Stomach smooth muscle (tissue), 2 donors: ENCODE data around the gene NINL.

Experiments
- H3K27ac ChIP-seq: one replicate; pipeline ENCODE4 v1.7.0; 2013; ENCODE audit warnings: mild to moderate bottlenecking, low read length, inconsistent platforms
- H3K27me3 ChIP-seq, 2 donors: one replicate each; pipeline ENCODE4 v1.7.0; 2013; ENCODE audit warnings: low read length in 2 of 2; ENCODE audit not compliant: insufficient read depth in 2 of 2, control insufficient read depth in 1 of 2
- H3K36me3 ChIP-seq, 2 donors: one replicate each; pipeline ENCODE4 v1.7.0; 2013; ENCODE audit warnings: low read length in 2 of 2; ENCODE audit not compliant: control insufficient read depth in 2 of 2, insufficient read depth in 2 of 2
- H3K4me1 ChIP-seq: one replicate; pipeline ENCODE4 v1.7.0; 2013; ENCODE audit warnings: low read length; ENCODE audit not compliant: control insufficient read depth, insufficient read depth
- H3K4me3 ChIP-seq, 2 donors: one replicate each; pipeline ENCODE4 v1.7.0; 2013; ENCODE audit warnings: low read length in 2 of 2
- H3K9ac ChIP-seq, 2 donors: one replicate each; pipeline ENCODE4 v1.7.0; 2013; ENCODE audit warnings: low read length in 2 of 2, mild to moderate bottlenecking in 1 of 2
- H3K9me3 ChIP-seq, 2 donors: one replicate each; pipeline ENCODE4 v1.7.0; 2013; ENCODE audit warnings: low read length in 2 of 2; ENCODE audit not compliant: control insufficient read depth in 2 of 2
- donor health status: healthy.
- donor health status: Pancreatic carcinoma.

NINL gene

GRCh38 chr20:25460566-25461280 lies 124.6 kb downstream of the NINL start:
- no peak overlapping the region for H3K4me3 ChIP-seq
- no peaks in the 10 kb centered on the region for H3K27me3 ChIP-seq
- no peak overlapping the region for H3K27ac ChIP-seq
- no peak overlapping the region for H3K9ac ChIP-seq
- peaks cover 20 to 21% of the 10 kb centered on the region in 2 donors for H3K36me3 ChIP-seq
- no peaks in the 10 kb centered on the region for H3K4me1 ChIP-seq
- no peaks in the 10 kb centered on the region for H3K9me3 ChIP-seq

- Histone ChIP-seq H3K4me3 (no peak overlapping the region), H3K9me3 (no peaks in the 10 kb centered on the region), H3K9ac (no peak overlapping the region), H3K27me3 (no peaks in the 10 kb centered on the region), H3K36me3 (peaks cover 18 to 24% of the 10 kb centered on the region in 2 donors), H3K4me1 (no peaks in the 10 kb centered on the region), H3K27ac (no peak overlapping the region)
These were observed 125.3 kb downstream of the NINL start for GRCh38 chr20:25459916-25460535.

- no peaks in the 10 kb centered on the region for H3K27me3 ChIP-seq
- no peaks in the 10 kb centered on the region for H3K9me3 ChIP-seq
- no peak overlapping the region for H3K4me3 ChIP-seq
- peaks cover 13 to 22% of the 10 kb centered on the region in 2 donors for H3K36me3 ChIP-seq
- H3K9ac ChIP-seq, result no peak overlapping the region
- no peak overlapping the region for H3K27ac ChIP-seq
- H3K4me1 ChIP-seq, result no peaks in the 10 kb centered on the region
These were observed 126.1 kb downstream of the NINL start for GRCh38 chr20:25459111-25459830.

- H3K9me3 ChIP-seq, result no peaks in the 10 kb centered on the region
- H3K4me3 ChIP-seq, result no peak overlapping the region
- H3K27ac ChIP-seq, result no peak overlapping the region
- no peaks in the 10 kb centered on the region for H3K27me3 ChIP-seq
- H3K36me3 ChIP-seq, result peaks cover 11 to 20% of the 10 kb centered on the region in 2 donors
- H3K4me1 ChIP-seq, result no peaks in the 10 kb centered on the region
- H3K9ac ChIP-seq, result no peak overlapping the region
These were observed 127.2 kb downstream of the NINL start for GRCh38 chr20:25457886-25458680.

GRCh38 chr20:25454153-25454900 lies 131.0 kb downstream of the NINL start:
- Histone ChIP-seq H3K27ac (no peak overlapping the region), H3K9ac (no peak overlapping the region), H3K4me3 (no peak overlapping the region), H3K36me3 (peaks cover 11 to 17% of the 10 kb centered on the region in 2 donors), H3K27me3 (no peaks in the 10 kb centered on the region), H3K9me3 (no peaks in the 10 kb centered on the region), H3K4me1 (no peaks in the 10 kb centered on the region)

GRCh38 chr20:25453035-25453810 lies 132.1 kb downstream of the NINL start:
- Histone ChIP-seq H3K9me3 (no peaks in the 10 kb centered on the region), H3K27me3 (no peaks in the 10 kb centered on the region), H3K4me3 (no peak overlapping the region), H3K36me3 (peaks cover 11 to 15% of the 10 kb centered on the region in 2 donors), H3K4me1 (no peaks in the 10 kb centered on the region), H3K27ac (no peak overlapping the region), H3K9ac (no peak overlapping the region)

GRCh38 chr20:25452333-25452732 lies 133.0 kb downstream of the NINL start:
- no peaks in the 10 kb centered on the region for H3K27me3 ChIP-seq
- H3K27ac ChIP-seq, result no peak overlapping the region
- no peaks in the 10 kb centered on the region for H3K9me3 ChIP-seq
- peaks cover 11 to 15% of the 10 kb centered on the region in 2 donors for H3K36me3 ChIP-seq
- H3K9ac ChIP-seq, result no peak overlapping the region
- H3K4me3 ChIP-seq, result no peak overlapping the region
- H3K4me1 ChIP-seq, result no peaks in the 10 kb centered on the region

- Histone ChIP-seq H3K9ac (no peak overlapping the region), H3K9me3 (no peaks in the 10 kb centered on the region), H3K4me3 (no peak overlapping the region), H3K27me3 (no peaks in the 10 kb centered on the region), H3K4me1 (no peaks in the 10 kb centered on the region), H3K36me3 (peaks cover under 1 to 3% of the 10 kb centered on the region in 2 donors), H3K27ac (no peak overlapping the region)
These were observed 137.7 kb downstream of the NINL start for GRCh38 chr20:25447671-25448070.

- Histone ChIP-seq H3K4me3 (no peak overlapping the region), H3K4me1 (no peaks in the 10 kb centered on the region)
These were observed 140.8 kb downstream of the NINL start for GRCh38 chr20:25444556-25444955.

More at GRCh38 chr20:25444556-25444955, 140.8 kb downstream of the NINL start:
- H3K36me3 ChIP-seq, result no peaks in the 10 kb centered on the region
- no peak overlapping the region for H3K9ac ChIP-seq
- no peaks in the 10 kb centered on the region for H3K9me3 ChIP-seq
- no peak overlapping the region for H3K27ac ChIP-seq
- no peaks in the 10 kb centered on the region for H3K27me3 ChIP-seq
